OCI-LY1 (cell line): ENCODE results near the gene GATD1.

Experiments used
- H2AFZ ChIP-seq: fragments of 200-600 bp; sonication (generic), shearing (Covaris generic); 2 replicates; pipeline ENCODE4 v1.6.0; 2014; ENCODE audit warnings: antibody characterized with exemption, mild to moderate bottlenecking, low read length
- H3F3A ChIP-seq: fragments of 200-600 bp; sonication (generic), shearing (Covaris generic); 2 replicates; pipeline ENCODE4 v1.6.0; 2014; ENCODE audit warnings: mild to moderate bottlenecking, antibody characterized with exemption, low read length, moderate library complexity; ENCODE audit not compliant: insufficient read depth
- H3K27ac ChIP-seq: fragments of 200-600 bp; sonication (generic); 2 replicates; pipeline ENCODE4 v1.5.1; 2014; ENCODE audit warnings: low read length, mixed run types, mild to moderate bottlenecking, low read depth; ENCODE audit not compliant: poor library complexity, severe bottlenecking
- H3K27me3 ChIP-seq: fragments of 200-600 bp; sonication (generic); 2 replicates; pipeline ENCODE4 v1.6.0; 2014; ENCODE audit warnings: antibody characterized with exemption, mild to moderate bottlenecking, low read length, moderate library complexity; ENCODE audit not compliant: insufficient read depth
- H3K36me3 ChIP-seq: fragments of 200-600 bp; sonication (generic); 2 replicates; pipeline ENCODE4 v1.6.1; 2014; ENCODE audit warnings: mild to moderate bottlenecking, antibody characterized with exemption, low read length, moderate library complexity, mixed read lengths; ENCODE audit not compliant: insufficient read depth
- H3K4me1 ChIP-seq: fragments of 200-600 bp; sonication (generic); 2 replicates; pipeline ENCODE4 v1.5.1; 2014; ENCODE audit warnings: mild to moderate bottlenecking, low read length, moderate library complexity; ENCODE audit not compliant: insufficient read depth, severe bottlenecking
- H3K4me2 ChIP-seq: fragments of 200-600 bp; sonication (generic), shearing (Covaris generic); 2 replicates; pipeline ENCODE4 v1.6.1; 2014; ENCODE audit warnings: low read length
- H3K4me3 ChIP-seq: fragments of 200-600 bp; sonication (generic); 2 replicates; pipeline ENCODE4 v1.5.1; 2014; ENCODE audit warnings: low read length, low read depth, mild to moderate bottlenecking, mixed read lengths; ENCODE audit not compliant: poor library complexity, severe bottlenecking
- H3K79me2 ChIP-seq: fragments of 200-600 bp; shearing (Covaris generic); 2 replicates; pipeline ENCODE4 v1.6.1; 2016; ENCODE audit warnings: mixed run types, low read length, mixed read lengths; ENCODE audit not compliant: insufficient read depth
- H3K9ac ChIP-seq: fragments of 200-600 bp; sonication (generic), shearing (Covaris generic); 2 replicates; pipeline ENCODE4 v1.6.1; 2014; ENCODE audit warnings: mild to moderate bottlenecking, low read length, mixed read lengths
- H3K9me2 ChIP-seq: fragments of 200-600 bp; sonication (generic), shearing (Covaris generic); 2 replicates; pipeline ENCODE4 v1.6.1; 2014; ENCODE audit warnings: low read depth, mild to moderate bottlenecking, low read length, mixed read lengths
- H3K9me3 ChIP-seq: fragments of 200-600 bp; shearing (Covaris generic); 2 replicates; pipeline ENCODE4 v1.6.1; 2014; ENCODE audit warnings: low read length, mixed read lengths
- H4K20me1 ChIP-seq: fragments of 200-600 bp; sonication (generic), shearing (Covaris generic); 2 replicates; pipeline ENCODE4 v1.6.0; 2016; ENCODE audit warnings: mild to moderate bottlenecking, low read length; ENCODE audit not compliant: insufficient read depth
- EZH2 ChIP-seq: fragments of 200-600 bp; sonication (generic), shearing (Covaris generic); IDR thresholded peaks from 2 replicates; pipeline ENCODE4 v1.8.0; 2017; ENCODE audit warnings: borderline replicate concordance, mixed run types, mild to moderate bottlenecking, antibody characterized with exemption, low read length, moderate library complexity, mixed read lengths
- TF ChIP-seq, protein P1 (sequence below): fragments of 200-600 bp; sonication (generic), shearing (Covaris generic); IDR thresholded peaks from 2 replicates; pipeline ENCODE4 v1.5.1; 2017; ENCODE audit warnings: mild to moderate bottlenecking, antibody characterized with exemption, low read length, moderate library complexity, mixed read lengths

The GATD1 gene

DNA sequence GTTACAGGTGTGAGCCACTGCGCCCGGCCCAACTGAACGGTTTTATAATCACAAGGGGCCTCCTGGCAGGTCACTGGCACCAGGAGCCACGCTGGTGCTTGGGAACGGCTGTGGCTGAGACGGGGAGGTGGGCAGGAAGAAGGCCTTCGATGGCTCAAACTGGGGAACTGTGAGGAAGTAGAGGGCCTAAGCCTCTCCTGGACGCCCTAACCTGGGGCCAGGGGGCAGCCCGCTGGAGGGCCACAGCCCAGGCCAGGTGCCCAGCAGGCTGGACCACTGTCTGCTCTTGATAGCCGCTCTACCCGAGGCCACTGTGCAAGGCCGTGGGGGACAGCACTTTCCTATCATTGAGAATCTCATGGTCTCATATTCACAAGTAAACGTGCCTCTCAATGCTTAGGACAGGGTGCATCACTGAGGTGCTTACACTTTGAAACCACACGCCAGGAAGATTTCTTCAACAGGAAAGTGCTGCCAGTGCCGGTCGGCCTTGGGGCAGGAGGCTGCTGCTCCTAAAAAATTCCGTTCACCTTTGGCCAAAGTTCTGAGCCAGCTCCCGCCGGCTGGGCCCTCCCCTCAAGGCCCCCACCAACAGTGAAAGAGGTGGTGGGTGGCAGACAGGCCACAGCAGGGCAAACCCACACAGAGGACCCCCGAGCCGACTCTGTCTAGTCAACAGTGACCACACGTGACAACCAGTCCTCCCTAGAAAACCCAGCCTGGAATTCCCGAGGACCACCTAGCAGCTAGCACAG, 7.2 kb downstream of the GATD1 start:
- H3K36me3 ChIP-seq, result peaks cover 70% of the 10 kb centered on the region

GRCh38 chr11:767238-767637, 10.0 kb downstream of the GATD1 start:
- H3K9me2 ChIP-seq, result no peaks in the 10 kb centered on the region
- H4K20me1 ChIP-seq, result no peaks in the 10 kb centered on the region
- no peak overlapping the region for H3K27ac ChIP-seq
- H2AFZ ChIP-seq, result no peak overlapping the region
- TF ChIP-seq EZH2, result no peak
- TF ChIP-seq, protein P1, sequence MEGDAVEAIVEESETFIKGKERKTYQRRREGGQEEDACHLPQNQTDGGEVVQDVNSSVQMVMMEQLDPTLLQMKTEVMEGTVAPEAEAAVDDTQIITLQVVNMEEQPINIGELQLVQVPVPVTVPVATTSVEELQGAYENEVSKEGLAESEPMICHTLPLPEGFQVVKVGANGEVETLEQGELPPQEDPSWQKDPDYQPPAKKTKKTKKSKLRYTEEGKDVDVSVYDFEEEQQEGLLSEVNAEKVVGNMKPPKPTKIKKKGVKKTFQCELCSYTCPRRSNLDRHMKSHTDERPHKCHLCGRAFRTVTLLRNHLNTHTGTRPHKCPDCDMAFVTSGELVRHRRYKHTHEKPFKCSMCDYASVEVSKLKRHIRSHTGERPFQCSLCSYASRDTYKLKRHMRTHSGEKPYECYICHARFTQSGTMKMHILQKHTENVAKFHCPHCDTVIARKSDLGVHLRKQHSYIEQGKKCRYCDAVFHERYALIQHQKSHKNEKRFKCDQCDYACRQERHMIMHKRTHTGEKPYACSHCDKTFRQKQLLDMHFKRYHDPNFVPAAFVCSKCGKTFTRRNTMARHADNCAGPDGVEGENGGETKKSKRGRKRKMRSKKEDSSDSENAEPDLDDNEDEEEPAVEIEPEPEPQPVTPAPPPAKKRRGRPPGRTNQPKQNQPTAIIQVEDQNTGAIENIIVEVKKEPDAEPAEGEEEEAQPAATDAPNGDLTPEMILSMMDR, result no peak
- no peak overlapping the region for H3K4me2 ChIP-seq
- no peaks in the 10 kb centered on the region for H3K27me3 ChIP-seq
- H3K9ac ChIP-seq, result no peak overlapping the region
- no peaks in the 10 kb centered on the region for H3F3A ChIP-seq
- peaks cover 74% of the 10 kb centered on the region for H3K36me3 ChIP-seq
- H3K4me1 ChIP-seq, result peaks cover 5% of the 10 kb centered on the region
- H3K79me2 ChIP-seq, result no peaks in the 10 kb centered on the region
- no peak overlapping the region for H3K4me3 ChIP-seq
- no peaks in the 10 kb centered on the region for H3K9me3 ChIP-seq

More for the DNA sequence above, 7.2 kb downstream of the GATD1 start:
- Histone ChIP-seq H3K9me2 (no peaks in the 10 kb centered on the region), H3F3A (no peaks in the 10 kb centered on the region), H4K20me1 (no peaks in the 10 kb centered on the region), H3K27me3 (no peaks in the 10 kb centered on the region), H3K4me1 (peaks cover 2% of the 10 kb centered on the region), H3K27ac (no peak overlapping the region), H2AFZ (no peak overlapping the region), H3K4me3 (no peak overlapping the region), H3K79me2 (peaks cover 2% of the 10 kb centered on the region; the same call in 1 of the 2 replicates), H3K9me3 (no peaks in the 10 kb centered on the region), H3K9ac (no peak overlapping the region), H3K4me2 (no peak overlapping the region)
- no peak for TF ChIP-seq EZH2
- TF ChIP-seq, protein P1, result no peak

DNA sequence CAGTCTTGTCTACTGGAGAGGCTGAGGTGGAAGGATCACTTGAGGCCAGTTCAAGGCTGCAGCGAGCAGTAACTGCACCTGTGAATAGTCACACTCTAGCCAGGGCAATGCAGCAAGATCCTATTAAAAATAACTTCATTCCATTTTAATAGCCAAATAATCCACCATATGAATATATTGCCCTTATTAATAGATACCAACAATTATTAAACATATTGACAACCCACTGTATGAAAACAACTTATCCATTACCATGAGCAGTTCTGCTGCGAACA, 10.4 kb downstream of the GATD1 start:
- Histone ChIP-seq H4K20me1 (no peaks in the 10 kb centered on the region), H3K36me3 (peaks cover 75% of the 10 kb centered on the region), H3K9me2 (no peaks in the 10 kb centered on the region), H2AFZ (no peak overlapping the region), H3K9ac (no peak overlapping the region), H3K27me3 (no peaks in the 10 kb centered on the region), H3K79me2 (no peaks in the 10 kb centered on the region), H3F3A (no peaks in the 10 kb centered on the region), H3K4me1 (peaks cover 5% of the 10 kb centered on the region), H3K27ac (no peak overlapping the region), H3K4me2 (no peak overlapping the region), H3K4me3 (no peak overlapping the region), H3K9me3 (no peaks in the 10 kb centered on the region)
- no peak for TF ChIP-seq EZH2
- TF ChIP-seq, protein P1, result no peak
